B cell (primary cell): ENCODE results near the gene ZNF609. TPM values are rescaled to one million over a fixed set of nuclear protein-coding genes. Genes with fewer than 3 reads are reported as not detected.

Source experiments
- ATAC-seq: fragments of 200-7000 bp; cut with Tn5 transposase; one replicate; pipeline ENCODE4 v1.10.0; 2021; ENCODE audit warnings: low read depth, mild to moderate bottlenecking, moderate number of reproducible peaks, moderate library complexity
- CTCF ChIA-PET: fragments of 350-600 bp; sonication (Branson Sonifier 250); formaldehyde crosslinking; loops from one replicate; lab custom pipeline; 2021; ENCODE audit warnings: antibody characterized with exemption, inconsistent platforms; lab: Charles Lee
- POLR2A ChIA-PET: fragments of 350-600 bp; sonication (Branson Sonifier 250); formaldehyde crosslinking; loops from one replicate; lab custom pipeline; 2021; ENCODE audit warnings: antibody characterized with exemption; lab: Charles Lee
- DNase-seq: peaks from one replicate; pipeline ENCODE4 v3.0.0; 2013
- H2AFZ ChIP-seq: 2 replicates; pipeline ENCODE4 v1.6.1; 2012; ENCODE audit warnings: mild to moderate bottlenecking, low read depth, low read length; ENCODE audit not compliant: insufficient read depth, poor library complexity, severe bottlenecking
- H3K27ac ChIP-seq, 2 donors: 1 replicate in 1 of 2; 2 replicates in 1 of 2; pipeline ENCODE4 v1.5.1; 2012 to 2013; ENCODE audit warnings: low read length in 2 of 2, mild to moderate bottlenecking in 2 of 2, moderate library complexity in 1 of 2
- H3K27me3 ChIP-seq, 4 experiments: fragments of 200-600 bp in 1 of 4; sonication (generic) in 1 of 4; replicated peaks in 1 of 4; 1 replicate in 2 of 4; 2 replicates in 2 of 4; pipeline versions ENCODE4 v1.6.1 to v1.7.0; 2013 to 2016; ENCODE audit warnings: low read length in 3 of 4, mild to moderate bottlenecking in 2 of 4, mixed read lengths in 1 of 4, moderate library complexity in 1 of 4; ENCODE audit not compliant: insufficient read depth in 4 of 4, control insufficient read depth in 3 of 4; ENCODE audit errors: control extremely low read depth in 1 of 4
- H3K36me3 ChIP-seq, 2 experiments: replicated peaks in 1 of 2; 1 replicate in 1 of 2; 2 replicates in 1 of 2; pipeline versions ENCODE4 v1.6.1 to v1.7.1; 2013; ENCODE audit warnings: low read length in 1 of 2; ENCODE audit not compliant: insufficient read depth in 2 of 2, control insufficient read depth in 1 of 2; ENCODE audit errors: control extremely low read depth in 1 of 2, extremely low read depth in 1 of 2
- H3K4me1 ChIP-seq, 2 donors: fragments of 200-600 bp in 1 of 2; sonication (generic) in 1 of 2; 1 replicate in 1 of 2; 2 replicates in 1 of 2; pipeline versions ENCODE4 v1.5.1 to v1.6.1; 2013 to 2017; ENCODE audit warnings: low read length in 2 of 2; ENCODE audit not compliant: control insufficient read depth in 2 of 2, insufficient read depth in 2 of 2
- H3K4me2 ChIP-seq: replicated peaks from 2 replicates; pipeline ENCODE3; 2012; ENCODE audit warnings: mild to moderate bottlenecking, low read depth, low read length; ENCODE audit not compliant: poor library complexity, severe bottlenecking
- H3K4me3 ChIP-seq, 5 experiments: fragments of 200-600 bp in 1 of 5; sonication (generic) in 1 of 5; 1 replicate in 3 of 5; 2 replicates in 2 of 5; pipeline versions ENCODE4 v1.5.1 to v1.7.0; 2011 to 2016; ENCODE audit warnings: low read length in 4 of 5, mild to moderate bottlenecking in 4 of 5, low read depth in 2 of 5, control low read depth in 1 of 5, moderate library complexity in 1 of 5; ENCODE audit not compliant: insufficient read depth in 1 of 5; ENCODE audit errors: control extremely low read depth in 1 of 5, extremely low read depth in 1 of 5
- H3K79me2 ChIP-seq: fragments of 200-600 bp; sonication (generic); one replicate; pipeline ENCODE4 v1.6.0; 2016; ENCODE audit warnings: low read length; ENCODE audit not compliant: control insufficient read depth, insufficient read depth
- H3K9ac ChIP-seq: fragments of 200-600 bp; sonication (generic); 2 replicates; pipeline ENCODE4 v1.6.1; 2017; ENCODE audit warnings: mild to moderate bottlenecking, low read length, moderate library complexity
- H3K9me3 ChIP-seq, 3 donors: one replicate each; pipeline versions ENCODE4 v1.6.1 to v1.7.1; 2013; ENCODE audit warnings: low read length in 2 of 3; ENCODE audit not compliant: control insufficient read depth in 2 of 3, insufficient read depth in 1 of 3; ENCODE audit errors: control extremely low read depth in 1 of 3
- H4K20me1 ChIP-seq: 2 replicates; pipeline ENCODE4 v1.6.0; 2012; ENCODE audit warnings: mild to moderate bottlenecking, low read length; ENCODE audit not compliant: insufficient read depth, control insufficient read depth, poor library complexity, severe bottlenecking
- H3K27ac Mint-ChIP-seq: one replicate; pipeline ENCODE4 v1.8.0; 2021; ENCODE audit warnings: mixed read lengths
- H3K27me3 Mint-ChIP-seq: one replicate; pipeline ENCODE4 v1.8.0; 2021; ENCODE audit warnings: mixed read lengths
- H3K4me1 Mint-ChIP-seq: one replicate; pipeline ENCODE4 v1.8.0; 2021; ENCODE audit warnings: mixed read lengths
- H3K4me3 Mint-ChIP-seq: one replicate; pipeline ENCODE4 v1.8.0; 2021; ENCODE audit warnings: mixed read lengths
- H3K9me3 Mint-ChIP-seq: one replicate; pipeline ENCODE4 v1.8.0; 2022; ENCODE audit warnings: mixed read lengths; ENCODE audit not compliant: insufficient read depth
- CTCF ChIP-seq: fragments of 200-600 bp; IDR thresholded peaks from one replicate; pipeline ENCODE4 v1.8.0; 2022; ENCODE audit warnings: antibody characterized with exemption, mild to moderate bottlenecking
- EZH2 ChIP-seq: IDR thresholded peaks from 2 replicates; pipeline ENCODE4 v1.6.1; 2012; ENCODE audit warnings: borderline replicate concordance, low read depth, mild to moderate bottlenecking, moderate library complexity, low read length; ENCODE audit not compliant: insufficient read depth, poor library complexity, severe bottlenecking
- WGBS: methylation state at CpG from one replicate; pipeline ENCODE4 v1.1.5; 2013; ENCODE audit warnings: missing lambda C conversion rate; ENCODE audit not compliant: insufficient coverage; 5-methylcytosine and 5-hydroxymethylcytosine counted together
- intact Hi-C: fragments of 100-400 bp; cut with micrococcal nuclease; formaldehyde crosslinking; loops from one replicate; pipeline ENCODE4 v1.10.0; 2022
- polyA plus RNA-seq: library from polyadenylated mRNA; depleted of rRNA; stranded (reverse); fragments of >200 nt; gene quantifications from 2 replicates; pipeline ENCODE4 v1.2.3, GENCODE V29; 2012
- total RNA-seq, 2 donors: library from RNA; stranded (reverse); fragments of 120-200 nt in 1 of 2; gene quantifications; 1 replicate in 1 of 2; 2 replicates in 1 of 2; pipeline versions ENCODE4 v1.2.3 to v1.2.4, GENCODE V29; 2013 to 2022

ZNF609 gene
- total and polyA plus RNA-seq, 2 donors (not counting 1 experiment from before 2014, with no cell fraction given) = 5.8 to 32.9 TPM

DNA sequence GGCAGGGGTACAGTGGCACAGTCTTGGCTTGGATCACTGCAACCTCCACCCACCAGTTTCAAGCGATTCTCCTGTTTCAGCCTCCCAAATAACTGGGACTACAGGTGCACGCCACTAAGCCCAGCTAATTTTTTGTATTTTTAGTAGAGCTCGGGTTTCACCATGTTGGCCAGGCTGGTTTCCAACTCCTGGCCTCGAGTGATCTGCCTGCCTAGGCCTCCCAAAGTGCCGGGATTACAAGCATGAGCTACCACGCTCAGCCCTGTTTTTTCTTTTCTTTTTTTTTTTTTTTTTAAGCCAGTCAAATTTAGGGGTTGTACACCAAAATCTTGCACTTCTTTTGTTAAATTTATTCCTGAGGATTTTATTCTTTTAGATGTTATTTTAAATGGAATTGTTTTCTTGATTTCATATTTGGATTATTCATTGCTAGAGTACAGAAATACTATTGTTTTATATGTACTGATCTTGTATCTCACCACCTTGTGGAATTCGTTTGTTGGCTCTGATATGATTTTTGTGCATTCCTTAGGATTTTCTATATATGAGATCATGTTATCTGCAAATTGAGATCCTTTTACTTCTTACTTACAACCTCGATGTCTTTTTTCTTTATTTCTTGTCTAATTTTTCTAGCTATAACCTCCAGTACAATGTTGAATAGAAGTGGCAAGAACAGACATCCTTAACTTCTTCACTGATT is 65.6 kb downstream of the ZNF609 start:
- H3K27ac Mint-ChIP-seq = no peak overlapping the region
- no peak overlapping the region for H3K4me2 ChIP-seq
- H3K4me1 Mint-ChIP-seq = peaks cover 18% of the 10 kb centered on the region

More for the DNA sequence above, 65.6 kb downstream of the ZNF609 start:
- H3K9me3 ChIP-seq = peaks cover 0 to 6% (median 0%) of the 10 kb centered on the region in 3 donors
- no peak overlapping the region for H3K27ac ChIP-seq
- H3K4me3 Mint-ChIP-seq = no peak overlapping the region
- ATAC-seq (no peak), DNase-seq (no peak)
- POLR2A ChIA-PET = no interaction called here
- intact Hi-C loops = no loop called here
- H4K20me1 ChIP-seq = no peaks in the 10 kb centered on the region
- H3K4me1 ChIP-seq = no peaks in the 10 kb centered on the region
- H2AFZ ChIP-seq = no peak overlapping the region
- WGBS = 98% methylated on average over 4 of the region's 8 CpGs
- no peaks in the 10 kb centered on the region for H3K9me3 Mint-ChIP-seq
- H3K9ac ChIP-seq = no peak overlapping the region
- no peak overlapping the region for H3K4me3 ChIP-seq
- TF ChIP-seq EZH2 (no peak), CTCF (no peak)
- H3K36me3 ChIP-seq = peaks cover 0 to 2% of the 10 kb centered on the region in 2 experiments
- H3K79me2 ChIP-seq = peaks cover 69% of the 10 kb centered on the region
- CTCF ChIA-PET = interaction anchor here (0.7 kb wide), 1 partner anchor 41 kb away, joined by 5 read pairs; no protein-coding TSS in a partner anchor
- no peaks in the 10 kb centered on the region for H3K27me3 ChIP-seq
- no peaks in the 10 kb centered on the region for H3K27me3 Mint-ChIP-seq
